SH-SY5Y (cell line): ENCODE measurements around the gene OSBPL7.
A peak's percentile ranks its signal among the peaks of the same experiment; 100 is the strongest.

Experiments
- GATA2 ChIP-seq: IDR thresholded peaks from 2 replicates; pipeline ENCODE4 v1.6.1; 2011; ENCODE audit warnings: mild to moderate bottlenecking, low read depth, low read length
- GATA3 ChIP-seq: IDR thresholded peaks from 2 replicates; pipeline ENCODE4 v1.6.1; 2011; ENCODE audit warnings: low read depth, mild to moderate bottlenecking, low read length, moderate library complexity

OSBPL7 gene

DNA sequence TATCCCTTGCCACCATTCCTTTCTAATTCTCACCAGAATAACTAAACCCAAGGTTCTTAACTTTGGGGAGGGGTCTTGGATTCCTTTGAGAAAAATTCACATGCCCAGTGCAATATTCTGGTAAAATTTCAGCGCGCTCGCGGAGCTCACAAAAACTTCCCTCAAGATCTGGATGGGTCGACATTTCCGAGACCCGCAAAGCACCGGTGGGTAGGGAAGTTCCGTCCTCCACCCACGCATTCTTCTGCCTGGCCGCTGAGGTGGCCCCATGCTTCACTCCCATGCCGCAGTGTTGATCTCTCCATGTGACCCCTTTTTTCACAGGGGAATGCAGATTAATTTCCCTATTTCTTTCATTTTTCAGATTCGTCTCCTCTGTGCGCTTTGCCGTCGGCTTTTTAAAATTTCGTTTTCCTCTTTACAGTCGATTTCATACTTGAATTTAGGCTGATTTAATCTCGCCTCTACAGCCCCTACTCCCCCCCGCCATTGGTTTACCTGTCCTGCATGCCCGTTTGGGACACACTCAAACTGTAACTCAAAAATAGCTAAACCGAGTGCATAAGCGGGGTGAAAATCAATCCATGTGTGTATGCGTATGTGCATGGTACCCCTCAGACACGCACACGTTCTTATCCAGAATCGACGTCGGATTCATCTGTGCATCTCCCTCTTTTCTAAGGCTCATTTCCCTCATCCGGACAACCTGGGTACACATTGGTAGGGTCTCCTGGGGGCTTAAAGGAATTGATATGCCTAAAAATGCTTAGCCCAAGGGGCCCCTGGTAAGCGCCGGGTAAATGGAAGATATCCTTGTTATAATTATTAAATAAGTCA, 30.7 kb upstream of the OSBPL7 start:
- TF ChIP-seq GATA3 (no peak), GATA2 (no peak)

DNA sequence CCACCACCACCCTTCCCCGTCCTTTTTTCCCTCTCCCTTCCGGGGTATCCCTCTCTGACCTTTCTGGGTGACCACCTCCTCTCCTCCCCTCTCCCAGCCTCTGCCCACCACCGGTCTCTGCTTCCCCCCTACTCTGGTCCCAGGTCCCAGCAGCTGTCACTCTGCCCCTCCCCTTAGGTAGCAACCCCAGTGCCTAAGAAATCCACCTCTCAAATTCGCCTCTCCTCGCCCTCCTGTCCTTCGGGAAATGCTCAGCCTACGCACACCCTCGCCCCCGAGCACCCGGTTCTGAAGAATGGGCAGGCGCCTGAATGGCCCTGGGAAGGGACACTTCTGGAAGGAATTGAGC, 30.1 kb upstream of the OSBPL7 start:
- TF ChIP-seq GATA2 (no peak), GATA3 (no peak)

DNA sequence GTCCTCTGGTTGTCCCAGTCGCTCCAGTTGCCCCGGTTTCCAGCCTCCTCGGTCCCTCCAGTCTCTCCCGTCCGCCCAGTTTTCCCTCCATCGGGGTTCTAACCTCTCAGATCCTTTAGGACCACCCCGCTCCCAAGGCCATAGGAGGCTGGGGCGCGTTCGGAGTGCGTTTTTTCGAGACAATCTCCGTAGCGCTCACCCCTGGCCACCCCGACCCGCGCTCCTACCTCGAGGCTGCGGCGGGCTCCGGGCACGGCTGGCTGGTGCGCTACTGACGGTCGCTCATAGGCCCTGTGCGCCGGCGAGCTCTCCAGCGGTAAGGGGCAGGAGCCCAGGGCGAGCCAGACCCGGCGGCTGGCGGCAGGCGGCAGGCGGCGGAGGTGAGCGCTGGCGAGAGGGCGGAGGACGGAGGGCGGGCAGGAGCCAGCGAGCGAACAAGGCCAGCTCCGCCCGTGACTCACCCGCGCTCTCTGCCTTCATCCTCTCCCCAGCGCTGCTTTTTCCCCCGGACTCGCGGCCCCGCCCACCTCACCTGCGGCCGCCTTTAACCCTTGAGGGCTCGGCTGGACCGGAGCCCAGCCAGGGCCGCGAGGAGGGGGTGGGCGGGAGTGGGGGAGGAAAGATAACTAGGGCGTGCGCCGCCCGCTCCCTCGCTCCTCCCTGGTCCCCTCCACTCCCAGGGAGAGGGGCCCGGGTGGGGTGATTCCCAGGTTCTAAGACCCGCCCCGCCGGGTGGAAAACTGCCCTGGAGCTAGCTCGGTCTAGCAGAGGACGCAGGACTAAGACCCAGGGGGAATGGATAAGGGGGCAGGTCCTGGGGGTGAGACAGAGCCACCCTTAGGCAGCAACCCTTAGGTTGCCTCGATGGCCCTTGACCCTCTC, 29.3 kb upstream of the OSBPL7 start, which contains the start of gene SP6:
TSS of gene SP6 (minus strand) at position 472 of the 882 bp plus-strand sequence. CDS start 2,734 bp downstream, outside the sequence.
- TF ChIP-seq GATA2 = no peak

DNA sequence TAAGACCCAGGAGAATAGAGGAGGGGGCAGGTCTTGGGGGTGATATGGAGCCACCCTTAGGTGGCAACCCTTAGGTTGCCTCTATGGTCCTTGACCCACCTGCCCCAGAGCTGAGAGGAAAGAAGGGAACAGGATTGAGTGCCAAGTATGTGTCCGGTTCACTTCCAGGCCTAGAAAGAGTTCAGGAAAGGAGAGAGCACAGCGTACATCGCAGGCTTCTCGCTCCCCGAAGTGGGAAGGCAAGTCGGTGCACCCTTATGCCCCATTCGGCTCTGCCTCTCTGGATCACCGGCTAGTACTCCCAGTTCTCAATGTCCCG, 28.7 kb upstream of the OSBPL7 start:
- TF ChIP-seq GATA3 = no peak
- no peak for TF ChIP-seq GATA2

GRCh38 chr17:47848198-47848513, 26.6 kb upstream of the OSBPL7 start:
- no peak for TF ChIP-seq GATA3
- TF ChIP-seq GATA2 = no peak

DNA sequence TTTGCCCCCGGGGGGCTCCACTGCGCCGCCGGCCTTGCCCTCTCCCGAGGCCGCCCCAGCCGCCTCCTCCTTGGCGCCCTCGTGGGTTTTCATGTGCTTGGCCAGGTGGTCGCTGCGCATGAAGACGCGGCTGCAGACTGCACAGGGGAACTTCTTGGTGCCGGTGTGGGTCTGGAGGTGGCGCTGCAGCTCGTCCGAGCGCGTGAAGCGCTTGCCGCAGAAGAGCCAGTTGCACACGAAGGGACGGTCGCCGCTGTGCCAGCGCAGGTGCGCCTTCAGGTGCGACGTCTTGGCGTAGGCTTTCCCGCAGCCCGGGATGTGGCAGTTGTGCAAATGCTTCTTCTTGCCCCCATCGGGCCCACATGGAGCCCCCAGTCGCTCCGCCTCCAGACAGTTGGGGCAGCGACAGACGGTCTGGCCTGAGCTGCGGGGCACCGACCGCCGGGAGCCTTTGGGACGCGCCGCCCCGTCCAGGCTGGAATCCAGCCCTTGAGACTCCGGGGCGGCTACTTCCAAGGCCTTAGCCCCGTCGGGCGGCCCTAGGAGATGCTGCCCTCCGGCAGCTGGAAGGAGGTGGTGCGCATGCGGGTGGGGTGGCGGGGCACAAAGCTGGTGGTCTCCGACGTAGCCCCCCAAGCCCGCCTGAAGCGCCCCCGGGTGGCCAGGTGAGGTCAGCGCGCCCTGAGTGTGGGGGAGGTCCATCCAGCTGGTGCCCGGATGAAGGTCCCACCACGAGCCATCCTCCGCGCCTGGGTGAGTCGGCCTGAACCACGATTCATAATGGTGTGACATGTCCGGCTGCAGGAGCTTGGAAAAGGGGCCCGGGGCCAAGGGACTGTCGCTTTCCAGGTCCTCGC, 26.0 kb upstream of the OSBPL7 start:
- no peak for TF ChIP-seq GATA3
- TF ChIP-seq GATA2 = no peak

- TF ChIP-seq GATA2 (no peak), GATA3 (no peak)
Observed at GRCh38 chr17:47846716-47847340, 25.2 kb upstream of the OSBPL7 start.

GRCh38 chr17:47845716-47846075, 24.1 kb upstream of the OSBPL7 start:
- TF ChIP-seq GATA2 (no peak), GATA3 (no peak)

- TF ChIP-seq GATA3 = no peak
- TF ChIP-seq GATA2 = no peak
Observed at GRCh38 chr17:47844814-47845715, 23.5 kb upstream of the OSBPL7 start.

- peak; percentile 96 for TF ChIP-seq GATA2
- TF ChIP-seq GATA3 = no peak
Observed at GRCh38 chr17:47844227-47844626, 22.6 kb upstream of the OSBPL7 start.

- no peak for TF ChIP-seq GATA2
- no peak for TF ChIP-seq GATA3
Observed at GRCh38 chr17:47843391-47843730, 21.8 kb upstream of the OSBPL7 start.

DNA sequence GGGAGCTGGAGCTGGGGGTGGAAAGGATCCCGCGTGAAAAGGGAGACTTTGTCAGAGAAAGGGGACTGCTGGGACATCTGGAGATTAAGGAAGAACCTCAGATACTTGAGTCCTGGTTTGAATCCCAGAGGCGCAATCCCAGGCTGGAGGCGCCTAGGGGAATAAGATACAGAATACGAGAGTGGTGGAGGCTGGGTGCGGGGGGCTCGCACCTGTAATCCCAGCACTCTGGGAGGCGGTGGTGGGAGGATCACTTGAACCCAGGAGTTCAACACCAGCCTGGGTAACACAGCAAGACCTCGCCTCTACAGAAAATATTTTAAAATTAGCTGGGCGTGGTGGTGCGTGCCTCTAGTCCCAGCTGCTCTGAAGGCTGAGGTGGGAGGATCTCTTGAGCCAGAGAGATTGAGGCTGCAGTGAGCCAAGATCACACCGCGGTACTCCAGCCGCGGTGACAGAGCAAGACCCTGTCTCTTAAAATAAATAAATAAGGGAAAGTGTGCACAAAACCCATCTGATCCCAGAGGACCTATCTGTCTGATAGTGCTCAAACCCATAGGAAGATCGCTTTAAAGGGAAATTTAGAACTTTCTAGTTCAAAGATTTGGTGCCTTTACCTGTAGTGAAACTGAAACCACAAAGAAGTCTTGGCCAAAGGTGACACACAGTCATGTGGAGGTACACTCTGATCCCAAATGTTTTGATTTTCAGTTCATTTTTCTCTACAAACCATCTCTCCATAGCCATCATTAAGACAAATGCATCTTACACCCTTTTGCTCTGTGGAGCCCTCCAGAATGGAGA, 20.1 kb upstream of the OSBPL7 start:
- TF ChIP-seq GATA2 (no peak), GATA3 (no peak)
